Breast epithelium (tissue), 3 donors: Measurements from ENCODE around the gene PEMT.

ENCODE experiments used
- POLR2A ChIP-seq: fragments of 450-650 bp; IDR thresholded peaks from one replicate; pipeline ENCODE4 v1.6.1; 2016; ENCODE audit warnings: antibody characterized with exemption, mild to moderate bottlenecking, moderate library complexity
- POLR2AphosphoS5 ChIP-seq, 3 donors: sonication (generic); formaldehyde crosslinking; IDR thresholded peaks; one replicate each; pipeline ENCODE4 v1.6.1; 2017; ENCODE audit warnings: antibody characterized with exemption in 3 of 3
- TF ChIP-seq, protein P1 (sequence below), 3 donors: fragments of 450-650 bp; IDR thresholded peaks; one replicate each; pipeline ENCODE4 v1.5.1; 2016 to 2017; ENCODE audit warnings: antibody characterized with exemption in 3 of 3, mild to moderate bottlenecking in 3 of 3, moderate library complexity in 3 of 3

DNA sequence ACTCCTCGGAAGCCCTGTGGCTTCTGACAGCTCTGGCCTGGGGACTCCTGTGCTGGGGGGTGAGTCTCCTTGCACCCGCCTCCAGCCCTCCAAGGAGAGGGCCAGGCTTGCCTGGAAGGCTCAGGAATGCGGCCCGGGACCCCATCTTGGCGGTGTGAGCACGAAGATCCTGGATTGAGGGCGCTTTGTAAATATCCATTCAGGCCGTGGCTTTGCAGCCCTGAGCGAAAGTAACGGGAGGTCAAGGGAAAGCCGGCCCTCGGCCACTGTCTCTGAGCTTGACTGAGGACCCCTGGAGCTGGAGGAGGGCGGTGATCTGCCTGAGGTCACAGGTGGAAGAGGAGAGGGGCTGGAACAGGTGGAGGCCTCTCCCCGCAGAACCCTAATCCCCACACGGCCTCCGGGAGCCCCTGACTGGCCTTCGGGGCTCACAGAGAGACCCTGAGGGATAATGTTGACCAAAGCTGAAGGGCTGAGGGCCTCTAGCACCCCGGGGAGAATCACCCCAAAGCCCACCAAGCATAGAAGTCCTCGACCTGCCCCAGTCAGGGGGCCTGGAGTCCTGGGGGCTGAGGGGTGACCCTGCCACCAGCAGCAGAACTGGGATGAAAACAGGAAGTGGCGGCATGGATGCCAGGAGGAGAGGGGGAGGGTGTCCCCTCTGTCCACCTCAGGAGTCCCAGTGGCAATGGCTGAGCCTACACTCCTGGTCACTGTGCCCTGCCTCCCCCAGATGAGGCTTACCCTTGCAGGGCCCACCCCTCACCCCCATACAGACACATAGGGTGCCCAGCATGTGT, 87.0 kb downstream of the PEMT start:
- TF ChIP-seq, protein P1, sequence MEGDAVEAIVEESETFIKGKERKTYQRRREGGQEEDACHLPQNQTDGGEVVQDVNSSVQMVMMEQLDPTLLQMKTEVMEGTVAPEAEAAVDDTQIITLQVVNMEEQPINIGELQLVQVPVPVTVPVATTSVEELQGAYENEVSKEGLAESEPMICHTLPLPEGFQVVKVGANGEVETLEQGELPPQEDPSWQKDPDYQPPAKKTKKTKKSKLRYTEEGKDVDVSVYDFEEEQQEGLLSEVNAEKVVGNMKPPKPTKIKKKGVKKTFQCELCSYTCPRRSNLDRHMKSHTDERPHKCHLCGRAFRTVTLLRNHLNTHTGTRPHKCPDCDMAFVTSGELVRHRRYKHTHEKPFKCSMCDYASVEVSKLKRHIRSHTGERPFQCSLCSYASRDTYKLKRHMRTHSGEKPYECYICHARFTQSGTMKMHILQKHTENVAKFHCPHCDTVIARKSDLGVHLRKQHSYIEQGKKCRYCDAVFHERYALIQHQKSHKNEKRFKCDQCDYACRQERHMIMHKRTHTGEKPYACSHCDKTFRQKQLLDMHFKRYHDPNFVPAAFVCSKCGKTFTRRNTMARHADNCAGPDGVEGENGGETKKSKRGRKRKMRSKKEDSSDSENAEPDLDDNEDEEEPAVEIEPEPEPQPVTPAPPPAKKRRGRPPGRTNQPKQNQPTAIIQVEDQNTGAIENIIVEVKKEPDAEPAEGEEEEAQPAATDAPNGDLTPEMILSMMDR (IDR thresholded peaks at IDR 0.05): no peak
- TF ChIP-seq POLR2AphosphoS5 (IDR thresholded peaks at IDR 0.05) (no peak), POLR2A (no peak)
